Measurements from ENCODE around the gene LILRA6. TPM values are rescaled to one million over a fixed set of nuclear protein-coding genes. Genes with fewer than 3 reads are reported as not detected.
"Not testable (repeated sequence)": the region's sequence is repeated elsewhere in the genome, so short reads cannot be mapped to it uniquely, and the experiment has no call there.

LILRA6 gene
- total RNA-seq, 1 experiment from 2014 or later: 0.08 TPM

GRCh38 chr19:54280441-54280840 is 37.9 kb upstream of the LILRA6 start:
- in situ Hi-C loops (cut with HindIII; ENCODE audit: low pct_unique_long_range_greater_than_20kb, low sequenced_read_pairs); H3K4me1 ChIP-seq (ENCODE audit: control insufficient read depth, insufficient read depth, low read length); DNase-seq (ENCODE audit: low read depth, low spot score); H3K9me3 ChIP-seq (ENCODE audit: control insufficient read depth, insufficient read depth, low read depth, low read length); ATAC-seq; H3K4me3 ChIP-seq (ENCODE audit: low read depth in 2 of 2, low read length in 2 of 2); intact Hi-C loops (cut with micrococcal nuclease; ENCODE audit: unreplicated experiment); CTCF ChIA-PET; BruUV-seq (replicated peaks); POLR2A ChIA-PET; H3K27ac ChIP-seq (ENCODE audit: low read length); H3K36me3 ChIP-seq (ENCODE audit: control insufficient read depth, insufficient read depth, low read length): not testable (repeated sequence)
- peaks cover 12% of the 10 kb centered on the region for H3K27me3 ChIP-seq (ENCODE audit: control insufficient read depth, insufficient read depth, low read length)

DNA sequence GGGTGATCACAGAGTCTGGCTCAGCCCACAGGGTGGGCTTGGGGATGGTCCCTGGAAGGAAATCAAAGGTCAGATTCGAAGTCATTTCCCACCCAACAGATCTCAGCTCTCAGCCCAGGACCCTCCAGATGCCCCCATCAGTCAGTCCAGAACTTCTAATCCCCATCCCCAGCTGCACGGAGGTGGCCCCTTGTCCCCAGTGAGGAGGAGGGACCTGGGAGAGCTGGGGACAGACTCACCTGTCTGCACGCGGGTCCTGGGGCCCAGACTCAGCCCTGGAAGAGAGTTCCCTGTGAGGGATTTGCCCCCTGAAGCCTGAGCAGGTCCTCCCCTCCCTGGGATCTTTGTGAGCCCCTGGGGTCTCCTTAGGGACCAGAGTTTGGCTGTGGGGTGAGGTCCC is 37.4 kb upstream of the LILRA6 start:
- in situ Hi-C loops (cut with HindIII; ENCODE audit: low pct_unique_long_range_greater_than_20kb, low sequenced_read_pairs); H3K9me3 ChIP-seq (ENCODE audit: control insufficient read depth, insufficient read depth, low read depth, low read length); POLR2A ChIA-PET; intact Hi-C loops (cut with micrococcal nuclease; ENCODE audit: unreplicated experiment); ATAC-seq; CTCF ChIA-PET; H3K4me1 ChIP-seq (ENCODE audit: control insufficient read depth, insufficient read depth, low read length); H3K36me3 ChIP-seq (ENCODE audit: control insufficient read depth, insufficient read depth, low read length); H3K27ac ChIP-seq (ENCODE audit: low read length); H3K4me3 ChIP-seq (ENCODE audit: low read depth in 2 of 2, low read length in 2 of 2); BruUV-seq (replicated peaks); DNase-seq (ENCODE audit: low read depth, low spot score): not testable (repeated sequence)
- peaks cover 12% of the 10 kb centered on the region for H3K27me3 ChIP-seq (ENCODE audit: control insufficient read depth, insufficient read depth, low read length)

DNA sequence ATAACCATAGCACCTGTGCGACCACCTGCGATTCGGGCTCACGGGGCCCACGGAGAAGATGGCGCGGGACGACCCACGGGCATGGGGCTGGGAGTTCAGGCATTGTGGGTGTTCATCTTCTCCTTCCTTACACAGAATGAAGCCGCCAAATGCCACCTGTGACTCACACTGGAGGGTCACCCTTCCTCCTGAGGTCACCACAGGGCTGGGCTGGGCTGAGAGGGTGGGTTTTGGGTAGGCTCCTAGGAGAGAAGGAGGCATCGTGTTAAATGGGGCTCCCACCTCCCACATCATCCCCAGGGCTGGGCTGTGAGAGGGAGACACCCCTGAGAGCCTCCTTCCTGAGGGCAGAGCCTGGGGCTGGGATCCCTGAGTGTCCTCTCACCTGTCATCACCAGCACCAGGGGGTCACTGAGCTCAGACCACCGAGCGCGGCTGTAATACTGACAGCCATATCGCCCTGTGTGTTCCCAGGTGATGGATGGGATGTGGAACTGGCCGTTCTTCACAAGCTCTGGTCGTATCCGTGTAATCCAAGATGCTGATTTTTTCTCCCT is 36.9 kb upstream of the LILRA6 start:
- Histone ChIP-seq H3K4me1 (ENCODE audit: control insufficient read depth, insufficient read depth, low read length) (no peaks in the 10 kb centered on the region), H3K27me3 (ENCODE audit: control insufficient read depth, insufficient read depth, low read length) (peaks cover 12% of the 10 kb centered on the region), H3K9me3 (ENCODE audit: control insufficient read depth, insufficient read depth, low read depth, low read length) (no peaks in the 10 kb centered on the region), H3K36me3 (ENCODE audit: control insufficient read depth, insufficient read depth, low read length) (no peaks in the 10 kb centered on the region), H3K4me3 (ENCODE audit: low read depth in 2 of 2, low read length in 2 of 2) (no peak overlapping the region), H3K27ac (ENCODE audit: low read length) (no peak overlapping the region)
- no TSS peak for BruUV-seq (replicated peaks)
- TF ChIP-seq CTCF (IDR thresholded peaks at IDR 0.05): no peak
- no peak for TF ChIP-seq SIN3A (IDR thresholded peaks at IDR 0.05; ENCODE audit: borderline replicate concordance, insufficient read depth, low read depth, low read length)
- TF ChIP-seq POLR2AphosphoS5 (IDR thresholded peaks at IDR 0.05; ENCODE audit: low read depth, low read length): no peak
- no peak for TF ChIP-seq TCF7L2 (IDR thresholded peaks at IDR 0.05; ENCODE audit: low read depth, low read length)
- TF ChIP-seq, protein P1, sequence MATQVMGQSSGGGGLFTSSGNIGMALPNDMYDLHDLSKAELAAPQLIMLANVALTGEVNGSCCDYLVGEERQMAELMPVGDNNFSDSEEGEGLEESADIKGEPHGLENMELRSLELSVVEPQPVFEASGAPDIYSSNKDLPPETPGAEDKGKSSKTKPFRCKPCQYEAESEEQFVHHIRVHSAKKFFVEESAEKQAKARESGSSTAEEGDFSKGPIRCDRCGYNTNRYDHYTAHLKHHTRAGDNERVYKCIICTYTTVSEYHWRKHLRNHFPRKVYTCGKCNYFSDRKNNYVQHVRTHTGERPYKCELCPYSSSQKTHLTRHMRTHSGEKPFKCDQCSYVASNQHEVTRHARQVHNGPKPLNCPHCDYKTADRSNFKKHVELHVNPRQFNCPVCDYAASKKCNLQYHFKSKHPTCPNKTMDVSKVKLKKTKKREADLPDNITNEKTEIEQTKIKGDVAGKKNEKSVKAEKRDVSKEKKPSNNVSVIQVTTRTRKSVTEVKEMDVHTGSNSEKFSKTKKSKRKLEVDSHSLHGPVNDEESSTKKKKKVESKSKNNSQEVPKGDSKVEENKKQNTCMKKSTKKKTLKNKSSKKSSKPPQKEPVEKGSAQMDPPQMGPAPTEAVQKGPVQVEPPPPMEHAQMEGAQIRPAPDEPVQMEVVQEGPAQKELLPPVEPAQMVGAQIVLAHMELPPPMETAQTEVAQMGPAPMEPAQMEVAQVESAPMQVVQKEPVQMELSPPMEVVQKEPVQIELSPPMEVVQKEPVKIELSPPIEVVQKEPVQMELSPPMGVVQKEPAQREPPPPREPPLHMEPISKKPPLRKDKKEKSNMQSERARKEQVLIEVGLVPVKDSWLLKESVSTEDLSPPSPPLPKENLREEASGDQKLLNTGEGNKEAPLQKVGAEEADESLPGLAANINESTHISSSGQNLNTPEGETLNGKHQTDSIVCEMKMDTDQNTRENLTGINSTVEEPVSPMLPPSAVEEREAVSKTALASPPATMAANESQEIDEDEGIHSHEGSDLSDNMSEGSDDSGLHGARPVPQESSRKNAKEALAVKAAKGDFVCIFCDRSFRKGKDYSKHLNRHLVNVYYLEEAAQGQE (IDR thresholded peaks at IDR 0.05; ENCODE audit: insufficient read depth in 1 of 2, low read depth in 2 of 2, low read length in 1 of 2): no peak
- intact Hi-C loops (cut with micrococcal nuclease; ENCODE audit: unreplicated experiment) (no loop called here), in situ Hi-C loops (cut with HindIII; ENCODE audit: low pct_unique_long_range_greater_than_20kb, low sequenced_read_pairs) (no loop called here)
- CTCF ChIA-PET: no interaction called here
- no peak for ATAC-seq
- POLR2A ChIA-PET: no interaction called here
- no peak for DNase-seq (ENCODE audit: low read depth, low spot score)

DNA sequence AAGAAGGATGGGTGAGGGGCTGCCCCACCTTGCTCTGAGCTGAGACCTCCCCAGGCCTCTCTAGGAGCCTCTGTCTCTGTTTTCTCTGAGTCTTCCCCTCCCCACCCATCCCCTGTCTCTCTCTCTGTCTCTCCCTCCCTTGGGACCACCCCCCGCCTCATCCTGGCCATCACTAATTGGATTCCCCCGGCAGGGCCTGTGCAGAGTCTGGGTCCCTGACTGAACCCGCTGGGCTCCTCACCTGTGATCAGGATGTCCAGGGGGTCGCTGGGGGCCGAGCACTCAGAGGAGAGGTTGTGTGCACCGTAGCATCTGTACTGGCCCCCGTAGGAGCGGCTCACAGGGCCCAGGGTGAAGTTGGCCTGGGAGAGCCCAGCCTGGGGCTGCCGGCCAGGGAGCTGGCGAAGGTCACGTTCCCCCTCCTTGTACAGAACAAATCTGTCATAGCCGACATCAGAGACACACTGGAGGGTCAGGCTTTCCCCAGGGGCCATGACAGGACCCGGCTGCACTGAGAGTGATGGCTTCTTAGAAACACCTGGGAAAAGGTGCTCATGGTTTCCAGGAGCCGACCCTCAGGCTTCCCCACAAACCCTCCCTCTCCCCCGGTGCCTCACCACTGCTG is 36.1 kb upstream of the LILRA6 start:
- H3K9me3 ChIP-seq (ENCODE audit: control insufficient read depth, insufficient read depth, low read depth, low read length); POLR2A ChIA-PET; H3K27ac ChIP-seq (ENCODE audit: low read length); intact Hi-C loops (cut with micrococcal nuclease; ENCODE audit: unreplicated experiment); H3K4me3 ChIP-seq (ENCODE audit: low read depth in 2 of 2, low read length in 2 of 2); BruUV-seq (replicated peaks); DNase-seq (ENCODE audit: low read depth, low spot score); CTCF ChIA-PET; ATAC-seq; in situ Hi-C loops (cut with HindIII; ENCODE audit: low pct_unique_long_range_greater_than_20kb, low sequenced_read_pairs); H3K36me3 ChIP-seq (ENCODE audit: control insufficient read depth, insufficient read depth, low read length); H3K4me1 ChIP-seq (ENCODE audit: control insufficient read depth, insufficient read depth, low read length): not testable (repeated sequence)
- H3K27me3 ChIP-seq (ENCODE audit: control insufficient read depth, insufficient read depth, low read length): peaks cover 19% of the 10 kb centered on the region

DNA sequence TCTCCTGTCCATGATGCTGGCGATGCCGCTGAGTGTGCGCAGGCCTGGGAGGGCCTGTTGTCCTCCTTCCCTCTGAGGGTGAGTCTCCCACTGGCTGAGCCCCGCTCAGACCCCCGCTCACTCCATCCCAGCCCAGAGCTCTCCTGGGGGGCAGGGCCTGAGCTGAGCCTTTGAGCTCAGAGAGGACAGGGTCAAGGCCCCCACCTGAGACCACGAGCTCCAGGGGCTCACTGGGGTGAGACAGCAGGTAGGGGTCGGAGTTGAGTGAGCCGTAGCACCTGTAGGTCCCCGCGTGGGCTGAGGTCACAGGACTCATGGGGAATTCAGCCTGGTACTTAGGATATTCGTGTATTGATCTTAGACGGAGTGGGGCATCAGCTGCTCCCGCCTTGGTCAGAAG is 35.5 kb upstream of the LILRA6 start:
- ATAC-seq: 0 out of 2 replicates have a peak, but pooled peaks have one; percentile 36
- DNase-seq (ENCODE audit: low read depth, low spot score); H3K36me3 ChIP-seq (ENCODE audit: control insufficient read depth, insufficient read depth, low read length); POLR2A ChIA-PET; BruUV-seq (replicated peaks); H3K4me3 ChIP-seq (ENCODE audit: low read depth in 2 of 2, low read length in 2 of 2); H3K4me1 ChIP-seq (ENCODE audit: control insufficient read depth, insufficient read depth, low read length); intact Hi-C loops (cut with micrococcal nuclease; ENCODE audit: unreplicated experiment); in situ Hi-C loops (cut with HindIII; ENCODE audit: low pct_unique_long_range_greater_than_20kb, low sequenced_read_pairs); H3K27ac ChIP-seq (ENCODE audit: low read length); H3K9me3 ChIP-seq (ENCODE audit: control insufficient read depth, insufficient read depth, low read depth, low read length): not testable (repeated sequence)
- CTCF ChIA-PET: interaction anchor here (0.6 kb wide), 1 partner anchor 12 kb away, joined by 3 read pairs; no protein-coding TSS in a partner anchor
- peaks cover 16% of the 10 kb centered on the region for H3K27me3 ChIP-seq (ENCODE audit: control insufficient read depth, insufficient read depth, low read length)
